Inflammatory macrophage treated with lipopolysaccharide for 1 hour (primary cell): Measurements from ENCODE around the gene ABI3BP.

Source experiments
- DNase-seq, 2 donors: peaks; one replicate each; pipeline ENCODE4 v3.0.0-alpha.2; 2020 to 2022

The ABI3BP gene

DNA sequence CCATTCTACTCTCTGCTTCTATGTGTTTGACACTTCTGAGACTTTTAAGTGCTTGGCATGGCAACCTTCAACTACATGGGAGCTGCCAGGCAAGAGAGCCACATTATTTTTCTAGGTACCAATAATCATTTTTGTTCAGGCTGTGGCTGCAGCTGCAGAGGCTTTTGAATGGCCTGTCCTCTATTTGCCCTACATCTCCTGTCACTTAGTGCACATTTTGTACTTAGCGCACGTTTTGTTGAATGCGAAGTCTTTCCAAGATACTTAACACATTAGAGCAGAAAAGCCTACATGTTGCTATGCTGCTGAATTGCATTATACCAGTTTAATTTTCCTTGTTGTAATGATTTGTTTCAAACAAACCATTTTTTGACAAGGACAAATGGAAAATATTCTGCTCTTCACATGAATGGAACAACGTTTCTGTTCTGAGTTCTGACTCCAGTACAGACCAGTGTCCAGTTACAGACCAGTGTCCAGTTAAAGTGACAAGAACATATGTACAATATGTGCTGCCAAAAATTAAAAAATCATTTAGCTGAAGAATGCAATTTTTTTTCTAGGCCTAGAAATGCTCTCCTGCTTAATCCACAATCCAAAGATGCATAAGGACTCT lies 113.9 kb downstream of the ABI3BP start:
- DNase-seq, result no peak

DNA sequence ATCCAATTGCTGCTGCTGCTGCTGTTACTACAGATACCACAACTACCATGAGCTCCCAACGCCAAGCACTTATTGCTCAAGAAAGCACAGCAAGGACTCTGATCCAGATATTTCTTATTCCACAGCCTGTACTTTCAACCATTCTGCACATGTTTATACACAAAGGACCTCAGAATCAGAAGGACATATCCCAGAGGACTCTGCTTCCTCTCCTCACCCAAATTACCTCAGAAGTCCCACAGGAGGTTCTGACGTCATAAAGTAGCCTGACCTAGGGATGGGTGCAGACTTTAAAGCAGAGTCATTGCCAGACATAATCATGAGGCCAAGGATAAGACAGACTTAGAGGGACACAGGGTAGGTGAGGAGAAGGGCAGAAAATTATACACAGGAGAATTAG lies 115.9 kb downstream of the ABI3BP start:
- DNase-seq, result no peak

DNA sequence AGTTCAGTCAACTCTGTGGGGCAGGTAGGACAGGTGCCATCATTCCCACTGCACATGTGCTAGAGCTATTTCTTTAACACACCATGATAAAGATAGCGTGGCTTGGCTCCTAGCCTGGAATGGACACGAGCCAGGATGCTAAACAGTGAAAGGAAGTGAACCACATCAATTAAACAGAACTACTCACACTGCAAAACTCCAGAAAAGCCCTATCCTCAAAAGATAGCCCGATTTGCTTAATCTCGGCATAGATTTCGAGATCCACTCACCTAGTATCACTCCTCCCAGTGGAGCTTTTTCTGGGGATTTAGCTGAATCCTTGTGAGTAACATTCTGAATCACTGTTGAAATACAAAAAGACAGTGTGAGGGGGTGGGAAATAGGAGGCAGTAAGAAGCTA lies 118.0 kb downstream of the ABI3BP start:
- DNase-seq, result no peak

DNA sequence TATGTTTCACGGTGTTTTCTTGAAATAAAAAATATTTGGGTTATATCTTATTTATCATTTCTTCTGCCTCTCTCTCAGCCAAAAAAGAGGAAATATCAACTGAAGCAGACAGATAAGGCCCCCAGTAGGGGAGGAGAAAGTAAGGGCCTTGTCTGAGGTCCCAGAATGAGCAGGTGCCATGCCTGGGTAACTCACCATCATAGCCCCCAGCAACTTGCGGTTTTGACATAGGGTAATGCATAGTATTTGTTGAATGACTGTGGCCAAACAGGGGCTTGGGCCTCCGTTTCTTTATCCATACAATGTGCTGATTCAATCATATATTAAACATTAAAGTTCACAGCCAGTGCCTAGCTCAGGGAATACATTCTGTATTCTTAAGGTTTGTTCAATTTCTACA lies 119.6 kb downstream of the ABI3BP start:
- DNase-seq, result no peak

DNA sequence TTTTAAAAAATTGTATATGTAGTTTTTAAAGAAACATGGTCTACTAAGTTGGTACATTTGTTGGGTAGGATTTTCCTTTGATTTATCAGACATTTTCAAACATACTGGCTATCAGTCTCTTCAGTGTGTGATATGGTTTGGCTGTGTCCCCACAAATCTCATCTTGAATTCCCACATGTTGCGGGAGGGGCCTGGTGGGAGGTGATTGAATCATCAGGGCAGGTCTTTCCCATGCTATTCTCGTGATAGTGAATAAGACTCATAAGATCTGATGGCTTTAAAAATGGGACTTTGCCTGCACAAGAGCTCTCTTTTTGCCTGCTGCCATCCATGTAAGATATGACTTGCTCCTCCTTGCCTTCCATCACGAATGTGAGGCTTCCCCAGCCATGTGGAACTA lies 121.9 kb downstream of the ABI3BP start:
- no peak for DNase-seq

DNA sequence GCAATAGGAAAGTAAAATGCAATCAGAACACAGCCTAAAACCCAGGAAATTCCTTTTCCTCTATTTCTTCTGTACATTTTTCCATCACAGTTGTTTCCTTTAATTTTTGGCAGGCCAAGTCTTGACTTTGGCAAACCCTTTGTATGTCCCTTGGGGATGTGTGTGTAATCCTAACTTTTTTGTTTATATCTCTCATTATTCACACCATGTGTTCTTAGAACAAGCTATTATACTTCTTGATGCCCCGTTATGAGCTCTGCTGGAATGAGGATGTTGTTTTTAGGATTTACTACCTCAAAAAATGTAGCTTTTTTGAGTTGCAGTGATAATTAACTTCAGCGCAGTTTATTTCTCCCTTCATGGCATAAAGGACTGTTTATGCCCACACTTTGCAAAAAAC lies 123.4 kb downstream of the ABI3BP start:
- DNase-seq, result no peak

DNA sequence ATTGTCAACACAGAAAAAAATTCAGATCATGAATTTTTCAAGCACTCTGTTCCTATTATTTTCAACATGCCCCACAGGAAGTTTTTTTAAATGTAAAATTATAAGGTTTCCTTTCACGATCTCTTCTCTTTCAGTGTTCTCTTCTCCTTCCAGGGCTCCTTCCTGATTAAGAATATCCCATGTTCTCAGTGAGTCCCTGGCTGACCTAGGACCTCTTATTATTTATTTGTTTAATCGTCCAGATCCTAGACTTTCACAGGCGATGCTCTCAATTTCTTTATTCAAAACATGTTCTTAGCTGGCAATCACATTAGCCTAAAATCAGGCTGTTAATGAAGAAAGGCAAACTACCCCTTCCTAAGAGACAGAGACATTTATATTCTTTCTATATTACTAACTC lies 124.3 kb downstream of the ABI3BP start:
- DNase-seq, result no peak

DNA sequence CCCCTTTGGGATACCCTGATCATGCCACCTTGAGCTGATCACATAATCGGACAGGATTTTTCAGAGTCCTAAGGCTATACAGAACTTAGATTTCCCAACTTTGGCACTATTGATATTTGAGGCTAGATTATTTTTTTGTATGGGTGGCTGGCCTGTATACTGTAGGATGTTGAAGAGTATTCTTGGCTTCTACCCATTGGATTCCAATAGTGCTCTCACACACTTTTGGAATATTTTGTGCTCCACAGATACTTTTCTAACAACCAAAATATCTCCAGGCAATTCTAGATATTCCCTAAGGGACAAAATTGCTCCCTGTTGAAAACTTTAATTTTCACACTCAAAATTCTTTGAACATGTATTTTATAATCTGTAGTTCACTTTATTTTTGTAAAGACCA lies 125.1 kb downstream of the ABI3BP start:
- DNase-seq, result no peak

DNA sequence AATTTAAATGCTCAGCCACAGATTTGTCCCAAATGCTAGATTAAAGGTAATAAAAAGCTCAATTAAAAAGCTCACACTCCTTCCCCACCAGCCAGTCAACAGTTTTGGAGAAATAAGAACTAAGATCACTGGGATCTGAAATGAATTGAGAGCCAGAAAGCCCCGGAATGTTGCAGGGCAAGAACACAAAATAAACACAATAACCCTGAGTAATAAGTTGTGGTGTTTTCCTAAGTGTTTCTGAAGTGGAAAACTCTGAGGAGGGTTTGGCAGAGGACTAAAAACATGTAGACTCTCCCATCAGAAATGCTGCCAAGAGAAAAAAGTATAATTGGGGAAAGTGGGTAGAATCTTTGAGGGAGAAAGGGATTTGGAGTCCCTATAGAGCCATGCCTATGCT lies 127.8 kb downstream of the ABI3BP start:
- DNase-seq, result no peak

DNA sequence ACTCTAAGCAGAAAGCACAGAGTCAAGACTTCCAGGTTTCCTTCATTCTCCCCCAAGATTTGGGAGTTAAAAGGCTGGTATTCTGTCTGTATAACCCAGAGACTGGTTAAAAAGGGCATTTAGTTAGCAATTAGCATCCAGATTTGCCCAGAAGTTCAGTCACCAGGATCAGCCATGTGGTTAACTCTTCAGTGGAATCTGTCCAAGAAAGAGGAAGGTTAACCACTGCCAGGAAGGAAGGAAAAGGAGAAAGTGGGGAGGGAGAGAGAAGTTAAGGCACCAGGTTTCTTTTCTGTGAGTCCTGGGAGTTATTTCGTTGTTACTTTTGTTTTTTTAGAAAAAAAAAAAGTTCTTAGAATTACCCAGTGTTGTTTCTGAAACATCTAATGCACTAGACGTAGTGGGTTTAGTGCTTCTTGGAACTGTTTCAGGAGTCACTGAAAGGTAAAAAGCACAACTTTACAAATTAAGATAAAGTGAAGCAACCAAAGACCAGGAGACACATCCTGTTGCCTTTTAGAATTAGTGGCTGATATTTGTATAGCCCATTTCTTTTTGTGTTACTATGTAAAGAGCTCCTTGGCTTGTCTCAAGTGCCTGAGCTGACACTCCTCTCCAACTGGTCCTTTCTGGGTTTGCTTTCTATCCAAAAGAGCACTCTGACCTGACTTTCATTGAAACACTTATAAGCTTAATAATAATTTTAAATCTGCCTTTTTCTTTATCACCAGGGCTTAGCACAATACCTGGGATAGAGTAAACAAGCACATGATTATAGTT lies 128.6 kb downstream of the ABI3BP start:
- DNase-seq, result no peak

DNA sequence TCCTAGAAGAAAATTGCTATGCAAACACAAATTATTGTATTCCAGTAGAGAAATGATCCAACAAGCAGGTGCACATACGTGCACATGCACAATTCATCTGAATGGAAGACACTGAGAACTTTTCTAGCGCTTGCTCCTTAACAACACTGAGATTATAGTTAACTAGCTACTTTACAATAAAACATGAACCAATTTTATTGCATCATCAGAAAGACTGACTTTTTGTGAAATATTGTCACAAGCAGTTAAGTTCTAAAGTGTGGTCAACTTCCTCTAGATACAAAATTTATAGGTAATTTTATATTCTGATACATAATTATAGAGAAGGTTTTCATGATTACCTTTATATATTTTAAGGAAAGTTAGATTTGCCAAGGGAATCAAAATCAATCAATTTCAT lies 135.4 kb downstream of the ABI3BP start:
- DNase-seq, result no peak

DNA sequence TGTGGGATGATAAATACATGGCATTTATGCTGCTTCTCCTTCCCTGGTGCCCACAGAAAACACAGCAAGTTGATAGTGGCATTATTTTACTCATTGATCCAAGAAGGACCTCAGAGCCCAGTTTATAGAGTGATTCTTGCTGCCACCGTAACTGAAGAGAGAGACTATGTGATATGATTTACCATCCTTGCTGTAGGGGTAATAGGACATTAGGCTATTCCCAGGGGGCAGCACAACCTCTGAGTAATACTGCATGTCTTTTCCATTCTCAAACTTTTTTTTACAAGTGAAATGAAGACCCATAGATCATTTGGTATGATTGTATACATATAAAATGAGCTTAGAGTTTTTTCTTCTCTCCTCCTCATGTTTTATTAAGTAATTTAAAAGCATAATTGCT lies 136.4 kb downstream of the ABI3BP start:
- DNase-seq, result no peak

DNA sequence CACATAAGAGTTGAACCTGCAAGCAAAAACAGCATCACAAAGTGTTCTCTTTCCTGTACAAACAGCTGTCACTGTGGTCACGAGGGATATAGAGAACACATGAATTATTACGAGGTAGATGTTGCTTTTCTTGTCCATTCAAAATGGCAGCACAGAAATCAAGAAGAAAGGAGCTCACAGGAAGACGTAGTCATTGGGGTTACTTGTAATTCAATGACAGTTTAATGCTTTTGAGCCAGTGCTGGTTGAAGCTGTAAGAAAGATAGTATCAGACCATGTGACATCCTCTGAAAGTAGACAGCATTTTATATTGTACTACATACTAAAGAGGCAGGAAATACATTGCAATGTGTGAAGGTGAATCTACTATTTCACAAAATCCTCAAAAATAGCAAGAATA lies 140.4 kb downstream of the ABI3BP start:
- DNase-seq, result no peak

DNA sequence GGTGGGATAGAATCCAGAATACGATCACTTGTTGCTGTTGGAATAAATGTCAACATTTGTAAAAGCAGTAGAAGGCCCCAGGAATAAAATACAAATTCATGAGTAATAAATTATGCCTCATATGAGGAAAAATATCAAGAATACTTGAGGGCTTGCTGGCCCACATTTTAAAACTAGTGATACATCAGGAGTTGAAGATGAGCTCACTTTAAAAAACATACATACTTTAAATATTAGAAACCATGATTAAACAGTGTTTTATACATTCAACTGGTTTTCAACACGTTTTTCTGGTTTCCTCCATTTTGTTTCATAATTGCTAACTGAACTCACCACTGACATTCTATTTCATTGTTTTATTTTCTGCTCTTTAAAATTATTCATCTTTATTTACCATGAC lies 142.5 kb downstream of the ABI3BP start:
- no peak for DNase-seq

DNA sequence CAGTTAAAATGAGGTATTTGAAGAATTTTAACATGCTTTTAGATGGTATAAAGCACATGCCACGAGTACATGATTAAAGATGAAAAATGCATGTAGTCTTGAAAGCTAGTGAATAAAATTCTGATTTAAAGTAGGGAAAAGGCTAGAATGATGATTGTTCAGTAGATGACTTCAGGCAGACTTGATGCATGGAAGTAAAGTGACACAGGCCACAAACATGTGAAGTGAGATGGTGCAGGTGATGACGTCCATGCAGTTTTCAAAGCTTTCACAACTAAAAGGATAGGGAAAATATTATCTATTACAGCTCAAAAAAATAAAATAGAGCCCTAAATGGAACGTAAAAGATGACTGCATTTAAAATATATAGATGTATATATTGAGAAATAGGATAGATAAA lies 143.1 kb downstream of the ABI3BP start:
- no peak for DNase-seq

DNA sequence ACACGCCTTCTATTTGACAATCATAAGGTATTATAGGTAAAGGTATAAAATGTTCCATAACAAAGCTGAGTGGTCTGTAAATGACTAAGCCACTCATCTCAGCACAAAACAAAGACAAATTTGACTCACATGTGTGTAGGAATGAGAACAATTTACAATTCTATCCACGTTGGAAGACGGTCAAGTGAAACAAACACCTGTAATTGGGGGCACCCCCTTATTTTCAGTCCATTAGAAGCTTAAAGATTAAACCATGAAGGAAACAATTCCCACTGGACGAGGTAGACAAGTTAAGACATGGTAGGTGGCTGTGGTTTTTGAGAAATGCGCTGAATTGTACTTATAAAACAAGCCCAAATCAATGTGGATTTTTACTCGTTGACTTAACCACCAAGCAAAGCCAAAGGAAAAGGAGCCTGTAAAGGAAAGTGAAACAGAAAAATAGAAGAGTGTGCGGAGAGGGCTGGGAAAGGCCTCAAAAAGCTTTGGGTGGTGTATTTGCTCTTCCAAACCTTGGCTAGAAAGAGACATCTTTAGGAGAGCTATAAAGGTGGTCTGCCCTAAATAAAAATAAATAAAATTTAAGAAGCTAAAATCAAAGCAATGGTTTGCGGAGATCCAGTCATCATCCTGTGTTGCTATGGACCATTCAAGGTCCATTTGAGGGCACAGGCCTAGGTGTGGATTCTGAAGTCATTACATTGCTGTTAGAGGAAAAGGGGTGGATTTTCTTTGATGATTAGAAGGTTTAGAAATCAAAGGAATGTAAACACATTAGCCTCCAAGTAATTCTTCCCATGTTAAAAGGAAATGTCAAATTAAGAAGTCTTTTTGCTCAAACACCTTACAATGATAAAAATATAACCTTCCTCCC lies 148.9 kb downstream of the ABI3BP start:
- no peak for DNase-seq

DNA sequence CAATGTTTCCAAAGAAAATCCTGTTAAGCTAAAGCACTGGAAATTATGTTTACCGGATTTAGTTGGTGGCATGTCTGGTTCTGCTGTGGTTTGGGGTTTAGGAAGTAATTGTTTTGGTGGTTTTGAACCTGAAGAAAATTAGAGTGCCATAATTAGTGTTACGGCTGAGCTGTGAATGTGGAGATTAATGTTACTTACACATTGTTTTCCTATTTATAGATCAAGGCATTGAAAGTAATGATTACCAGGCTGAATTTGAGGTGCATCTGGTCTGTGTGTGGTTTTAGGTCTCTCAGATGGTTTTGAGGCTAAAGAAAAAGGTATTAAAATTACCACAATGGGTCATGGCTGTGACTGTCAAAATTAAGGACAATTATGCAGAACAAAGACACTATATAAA lies 155.1 kb downstream of the ABI3BP start:
- no peak for DNase-seq

DNA sequence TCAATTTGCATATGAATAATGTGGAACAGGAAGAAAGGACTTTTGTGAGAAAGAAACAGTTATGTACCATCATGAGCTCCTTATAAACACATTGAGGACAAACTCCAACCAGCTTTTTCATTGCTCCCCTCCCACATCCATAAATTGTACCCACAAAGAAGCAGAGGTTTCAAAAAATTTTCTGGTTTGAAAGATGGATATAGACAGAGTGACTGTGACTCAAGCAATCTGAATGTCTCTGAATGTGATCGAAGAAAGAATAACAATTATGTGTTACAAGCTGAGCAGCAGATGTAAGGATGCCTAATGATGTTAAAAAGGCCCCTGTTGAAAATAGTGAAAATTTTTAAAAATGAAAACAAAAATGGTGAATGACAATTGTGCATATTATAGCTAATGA lies 156.6 kb downstream of the ABI3BP start:
- no peak for DNase-seq

DNA sequence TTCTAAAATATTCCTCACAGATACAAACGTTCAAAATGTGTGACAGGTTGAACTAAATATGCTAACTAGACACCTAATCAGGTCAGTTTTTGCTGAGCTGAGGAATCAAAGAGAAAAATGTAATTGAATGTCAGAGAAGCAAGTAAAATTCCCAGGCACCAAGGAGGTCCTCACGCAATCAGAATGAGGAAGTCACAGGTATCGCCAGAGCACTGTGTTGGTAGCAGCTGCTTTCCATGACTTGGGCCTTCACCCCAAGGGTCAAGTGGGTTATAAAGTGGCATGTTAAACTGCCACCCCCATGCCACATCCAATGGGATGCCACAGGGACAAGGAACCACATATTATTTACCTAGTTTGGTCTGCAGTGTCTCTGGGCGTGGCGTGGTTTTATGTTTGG lies 158.9 kb downstream of the ABI3BP start:
- no peak for DNase-seq

DNA sequence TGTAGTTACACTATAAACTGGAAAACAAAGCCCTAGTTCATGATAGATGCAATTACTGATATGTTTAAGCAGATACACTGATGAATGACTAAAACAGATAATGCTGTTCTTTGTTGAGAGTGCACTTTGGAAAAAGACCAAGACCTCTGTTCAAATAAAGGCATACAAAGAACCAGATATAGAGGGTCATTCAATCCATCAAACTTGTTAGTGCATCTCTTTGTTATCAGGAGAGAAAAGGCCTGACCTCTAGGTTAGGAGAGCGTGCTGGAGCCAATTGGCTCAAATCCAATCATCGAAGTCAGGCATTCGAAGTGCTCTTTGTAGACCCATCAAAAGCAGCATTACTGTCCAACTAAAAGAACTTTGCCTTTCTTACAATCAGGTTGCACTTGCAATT lies 159.7 kb downstream of the ABI3BP start:
- DNase-seq, result no peak

DNA sequence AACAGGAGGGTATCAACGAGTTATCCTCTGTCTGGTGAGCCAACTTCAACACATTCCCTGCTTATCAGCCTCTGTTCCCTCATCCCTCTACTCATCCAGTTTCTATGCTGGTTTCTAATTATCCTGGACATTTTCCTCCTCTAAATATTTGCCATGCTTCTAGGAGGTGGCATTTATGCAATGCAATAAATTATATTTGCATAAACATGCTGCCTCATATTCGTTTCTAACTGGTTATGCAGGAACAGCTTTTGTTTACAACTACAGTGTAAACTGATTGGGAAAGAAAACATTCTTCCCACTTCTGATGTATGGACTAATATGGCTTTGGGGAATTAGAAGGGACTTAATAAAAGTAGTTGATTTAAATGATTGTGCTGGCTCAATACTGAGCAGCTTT lies 161.6 kb downstream of the ABI3BP start:
- no peak for DNase-seq

DNA sequence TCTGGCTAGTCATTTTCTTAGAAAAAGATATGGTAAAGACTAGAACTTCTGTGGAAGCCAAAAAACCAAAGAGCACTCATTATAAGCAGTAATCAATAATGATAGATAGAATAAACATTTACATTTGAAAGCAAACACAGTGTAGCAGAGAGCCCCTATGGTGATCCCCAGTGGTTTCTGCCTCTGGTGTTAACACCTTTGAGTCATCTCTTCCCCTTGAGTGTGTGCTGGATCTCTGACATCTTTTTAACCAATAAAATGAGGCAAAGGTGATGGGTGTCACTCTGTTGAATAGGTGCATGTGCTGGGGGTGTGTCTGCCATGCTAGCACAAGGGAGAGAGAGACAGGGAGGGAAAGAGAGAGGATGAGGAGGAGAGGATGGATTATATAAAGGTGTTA lies 162.3 kb downstream of the ABI3BP start:
- no peak for DNase-seq

DNA sequence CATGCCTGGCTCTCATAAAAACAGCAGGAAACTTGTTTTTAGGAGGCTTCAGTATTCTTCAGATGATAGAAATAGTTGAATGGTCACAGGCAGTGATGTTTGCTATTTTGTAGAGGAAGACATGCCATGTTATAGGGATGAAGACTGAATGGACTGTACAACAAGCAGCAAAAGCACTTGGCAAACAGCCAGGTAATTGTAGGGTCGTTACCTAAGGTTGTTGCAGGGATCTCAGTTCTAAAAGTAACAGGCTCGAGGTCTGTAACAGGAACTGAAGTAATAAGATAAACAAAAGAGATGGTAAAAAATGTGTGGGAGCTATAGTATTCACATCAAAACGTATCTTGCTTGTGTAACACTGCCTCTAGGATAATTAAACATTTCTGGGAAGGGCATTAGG lies 167.6 kb downstream of the ABI3BP start:
- no peak for DNase-seq

DNA sequence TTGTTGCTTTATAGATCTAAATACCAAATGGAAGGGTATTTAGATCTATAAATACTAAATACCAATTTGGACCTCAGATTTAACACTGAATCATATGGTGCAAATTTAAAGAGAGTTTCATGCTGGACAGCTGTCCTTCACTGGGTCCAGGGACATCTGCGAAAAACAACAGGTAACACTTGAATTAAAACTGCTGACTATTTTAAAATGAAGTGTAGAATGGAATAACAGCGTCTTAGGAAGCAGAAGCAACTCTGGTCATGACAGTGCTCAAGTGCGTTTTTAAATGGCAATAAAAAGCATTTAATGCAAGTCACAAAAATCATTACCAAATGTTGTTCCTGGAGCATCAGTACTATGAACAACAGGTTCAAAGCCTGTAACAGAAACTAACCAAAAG lies 177.6 kb downstream of the ABI3BP start:
- no peak for DNase-seq
